ENCODE measurements around the gene PPP2R2D. TPM values are rescaled to one million over a fixed set of nuclear protein-coding genes. Genes with fewer than 3 reads are reported as not detected.

PPP2R2D gene
- total and polyA plus RNA-seq, 4 donors, result 41.4 to 55.9 (median 53.1) TPM

- no peak for DNase-seq (ENCODE audit: low read depth in 4 of 6, low spot score in 6 of 6)
- 86% methylated on average over 13 of the region's 18 CpGs for WGBS (ENCODE audit: insufficient coverage)
- H3K27ac ChIP-seq (ENCODE audit: low read depth, low read length), result no peak overlapping the region
- no peaks in the 10 kb centered on the region for H3K27me3 ChIP-seq (ENCODE audit: control insufficient read depth, insufficient read depth, low read length)
- H3K4me1 ChIP-seq (ENCODE audit: control insufficient read depth, insufficient read depth, low read length), result no peaks in the 10 kb centered on the region
- no peaks in the 10 kb centered on the region for H3K36me3 ChIP-seq (ENCODE audit: control insufficient read depth, insufficient read depth, low read length)
- H3K4me3 ChIP-seq (ENCODE audit: low read depth, low read length), result no peak overlapping the region
- H3K9me3 ChIP-seq (ENCODE audit: control insufficient read depth, insufficient read depth, low read length), result no peaks in the 10 kb centered on the region
Observed at GRCh38 chr10:131856441-131857094, 44.2 kb upstream of the PPP2R2D start.

- no peak for DNase-seq (ENCODE audit: low read depth in 4 of 6, low spot score in 6 of 6)
- Histone ChIP-seq H3K27ac (ENCODE audit: low read depth, low read length) (no peak overlapping the region), H3K4me3 (ENCODE audit: low read depth, low read length) (no peak overlapping the region), H3K9me3 (ENCODE audit: control insufficient read depth, insufficient read depth, low read length) (no peaks in the 10 kb centered on the region), H3K27me3 (ENCODE audit: control insufficient read depth, insufficient read depth, low read length) (no peaks in the 10 kb centered on the region), H3K4me1 (ENCODE audit: control insufficient read depth, insufficient read depth, low read length) (no peaks in the 10 kb centered on the region), H3K36me3 (ENCODE audit: control insufficient read depth, insufficient read depth, low read length) (no peaks in the 10 kb centered on the region)
- WGBS (ENCODE audit: insufficient coverage), result 86% methylated on average over 32 of the region's 33 CpGs
Observed at GRCh38 chr10:131857156-131858117, 43.4 kb upstream of the PPP2R2D start.

- WGBS (ENCODE audit: insufficient coverage), result 53% methylated on average over 11 of the region's 11 CpGs
- no peak for DNase-seq (ENCODE audit: low read depth in 4 of 6, low spot score in 6 of 6)
- H3K27ac ChIP-seq (ENCODE audit: low read depth, low read length), result no peak overlapping the region
- H3K4me3 ChIP-seq (ENCODE audit: low read depth, low read length), result no peak overlapping the region
- H3K36me3 ChIP-seq (ENCODE audit: control insufficient read depth, insufficient read depth, low read length), result no peaks in the 10 kb centered on the region
- no peaks in the 10 kb centered on the region for H3K27me3 ChIP-seq (ENCODE audit: control insufficient read depth, insufficient read depth, low read length)
- no peaks in the 10 kb centered on the region for H3K4me1 ChIP-seq (ENCODE audit: control insufficient read depth, insufficient read depth, low read length)
- H3K9me3 ChIP-seq (ENCODE audit: control insufficient read depth, insufficient read depth, low read length), result no peaks in the 10 kb centered on the region
Observed at GRCh38 chr10:131858118-131858515, 42.7 kb upstream of the PPP2R2D start.

- H3K4me1 ChIP-seq (ENCODE audit: control insufficient read depth, insufficient read depth, low read length), result no peaks in the 10 kb centered on the region
- no peaks in the 10 kb centered on the region for H3K9me3 ChIP-seq (ENCODE audit: control insufficient read depth, insufficient read depth, low read length)
- H3K4me3 ChIP-seq (ENCODE audit: low read depth, low read length), result no peak overlapping the region
- DNase-seq (ENCODE audit: low read depth in 4 of 6, low spot score in 6 of 6), result no peak
- H3K27me3 ChIP-seq (ENCODE audit: control insufficient read depth, insufficient read depth, low read length), result no peaks in the 10 kb centered on the region
- H3K36me3 ChIP-seq (ENCODE audit: control insufficient read depth, insufficient read depth, low read length), result no peaks in the 10 kb centered on the region
- no peak overlapping the region for H3K27ac ChIP-seq (ENCODE audit: low read depth, low read length)
- WGBS (ENCODE audit: insufficient coverage), result 85% methylated on average over 35 of the region's 35 CpGs
Observed at GRCh38 chr10:131858583-131859340, 42.0 kb upstream of the PPP2R2D start.

- 89% methylated on average over 9 of the region's 9 CpGs for WGBS (ENCODE audit: insufficient coverage)
Observed at GRCh38 chr10:131859341-131860020, 41.3 kb upstream of the PPP2R2D start.

GRCh38 chr10:131860311-131860710 is 40.5 kb upstream of the PPP2R2D start:
- DNase-seq (ENCODE audit: low read depth in 4 of 6, low spot score in 6 of 6), result peak in 1 of 6 donors; percentile 89
- H3K4me1 ChIP-seq (ENCODE audit: control insufficient read depth, insufficient read depth, low read length), result no peaks in the 10 kb centered on the region
- no peaks in the 10 kb centered on the region for H3K9me3 ChIP-seq (ENCODE audit: control insufficient read depth, insufficient read depth, low read length)
- H3K36me3 ChIP-seq (ENCODE audit: control insufficient read depth, insufficient read depth, low read length), result no peaks in the 10 kb centered on the region
- no CpG with 5 or more reads among the region's 7 CpGs for whole genome bisulfite sequencing (ENCODE audit: insufficient coverage)
- no peaks in the 10 kb centered on the region for H3K27me3 ChIP-seq (ENCODE audit: control insufficient read depth, insufficient read depth, low read length)
- H3K27ac ChIP-seq (ENCODE audit: low read depth, low read length), result no peak overlapping the region
- H3K4me3 ChIP-seq (ENCODE audit: low read depth, low read length), result no peak overlapping the region

More at GRCh38 chr10:131859341-131860020, 41.3 kb upstream of the PPP2R2D start:
- H3K4me3 ChIP-seq (ENCODE audit: low read depth, low read length), result no peak overlapping the region
- no peaks in the 10 kb centered on the region for H3K9me3 ChIP-seq (ENCODE audit: control insufficient read depth, insufficient read depth, low read length)
- no peaks in the 10 kb centered on the region for H3K27me3 ChIP-seq (ENCODE audit: control insufficient read depth, insufficient read depth, low read length)
- no peak for DNase-seq (ENCODE audit: low read depth in 4 of 6, low spot score in 6 of 6)
- H3K27ac ChIP-seq (ENCODE audit: low read depth, low read length), result no peak overlapping the region
- H3K4me1 ChIP-seq (ENCODE audit: control insufficient read depth, insufficient read depth, low read length), result no peaks in the 10 kb centered on the region
- no peaks in the 10 kb centered on the region for H3K36me3 ChIP-seq (ENCODE audit: control insufficient read depth, insufficient read depth, low read length)

GRCh38 chr10:131860806-131861440 is 39.9 kb upstream of the PPP2R2D start:
- Histone ChIP-seq H3K27ac (ENCODE audit: low read depth, low read length) (no peak overlapping the region), H3K4me1 (ENCODE audit: control insufficient read depth, insufficient read depth, low read length) (no peaks in the 10 kb centered on the region), H3K9me3 (ENCODE audit: control insufficient read depth, insufficient read depth, low read length) (no peaks in the 10 kb centered on the region), H3K36me3 (ENCODE audit: control insufficient read depth, insufficient read depth, low read length) (no peaks in the 10 kb centered on the region), H3K4me3 (ENCODE audit: low read depth, low read length) (no peak overlapping the region), H3K27me3 (ENCODE audit: control insufficient read depth, insufficient read depth, low read length) (no peaks in the 10 kb centered on the region)
- DNase-seq (ENCODE audit: low read depth in 4 of 6, low spot score in 6 of 6), result no peak
- WGBS (ENCODE audit: insufficient coverage), result 62% methylated on average over 7 of the region's 11 CpGs

GRCh38 chr10:131862548-131862947 is 38.3 kb upstream of the PPP2R2D start:
- WGBS (ENCODE audit: insufficient coverage), result 93% methylated on average over 4 of the region's 4 CpGs
- H3K4me1 ChIP-seq (ENCODE audit: control insufficient read depth, insufficient read depth, low read length), result no peaks in the 10 kb centered on the region

More at GRCh38 chr10:131862548-131862947, 38.3 kb upstream of the PPP2R2D start:
- Histone ChIP-seq H3K4me3 (ENCODE audit: low read depth, low read length) (no peak overlapping the region), H3K27me3 (ENCODE audit: control insufficient read depth, insufficient read depth, low read length) (no peaks in the 10 kb centered on the region), H3K36me3 (ENCODE audit: control insufficient read depth, insufficient read depth, low read length) (no peaks in the 10 kb centered on the region), H3K9me3 (ENCODE audit: control insufficient read depth, insufficient read depth, low read length) (no peaks in the 10 kb centered on the region), H3K27ac (ENCODE audit: low read depth, low read length) (no peak overlapping the region)
- DNase-seq (ENCODE audit: low read depth in 4 of 6, low spot score in 6 of 6), result no peak
